HepG2 (cell line): ENCODE measurements around the gene SLC19A1. TPM values are rescaled to one million over a fixed set of nuclear protein-coding genes. Genes with fewer than 3 reads are reported as not detected.

Experiments used
- ATAC-seq: fragments of 200-7000 bp; cut with Tn5 transposase; 3 replicates; pipeline ENCODE4 v1.9.1; 2020; ENCODE audit warnings: mild to moderate bottlenecking, moderate library complexity
- BruUV-seq: library from RNA; stranded (reverse); fragments of 400-500 nt; replicated peaks from 2 replicates; lab custom pipeline; 2021; lab: Mats Ljungman, UMichigan
- CTCF ChIA-PET: fragments of 300-600 bp; formaldehyde crosslinking; extraction: SDS; loops from one replicate; lab custom pipeline; 2021; ENCODE audit warnings: low total read pairs, inconsistent platforms, low intra/inter-chr PET ratio; lab: Yijun Ruan, JAX
- POLR2A ChIA-PET: fragments of 350-600 bp; sonication (Branson Sonifier 250); formaldehyde crosslinking; loops from one replicate; lab custom pipeline; 2020; ENCODE audit warnings: antibody characterized with exemption, inconsistent platforms; lab: Yijun Ruan, JAX
- DNase-seq: peaks from one replicate; pipeline ENCODE4 v3.0.0-alpha.2; 2015; ENCODE audit warnings: low spot score
- FAIRE-seq: peaks from 3 replicates; lab custom pipeline; 2011; peaks lifted over from hg19 to GRCh38; lab: Jason Lieb, UNC
- H2AFZ ChIP-seq: one replicate; pipeline ENCODE4 v1.6.1; 2011; ENCODE audit warnings: low read length, inconsistent platforms
- H3K27ac ChIP-seq: fragments of 300-600 bp; 3 replicates; pipeline ENCODE4 v1.8.0; 2011; ENCODE audit warnings: mixed run types, mild to moderate bottlenecking, mixed read lengths, low read length, inconsistent platforms; ENCODE audit not compliant: insufficient read depth; ENCODE audit errors: extremely low read length
- H3K27me3 ChIP-seq, 2 experiments: fragments of 200-600 bp in 1 of 2; 2 replicates in 1 of 2; 3 replicates in 1 of 2; pipeline versions ENCODE4 v1.6.0 to v1.8.0; 2011; ENCODE audit warnings: low read length in 2 of 2, mild to moderate bottlenecking in 2 of 2, moderate library complexity in 2 of 2, inconsistent platforms in 1 of 2; ENCODE audit not compliant: insufficient read depth in 2 of 2, control insufficient read depth in 1 of 2
- H3K36me3 ChIP-seq, 2 experiments: fragments of 200-600 bp in 1 of 2; replicated peaks in 1 of 2; 2 replicates in 1 of 2; 3 replicates in 1 of 2; pipeline versions ENCODE4 v1.5.1 to v1.8.0; 2011; ENCODE audit warnings: low read length in 2 of 2, inconsistent platforms in 1 of 2; ENCODE audit not compliant: insufficient read depth in 2 of 2, control insufficient read depth in 1 of 2
- H3K4me1 ChIP-seq: 2 replicates; pipeline ENCODE4 v1.5.1; 2012; ENCODE audit warnings: low read length, inconsistent platforms; ENCODE audit not compliant: insufficient read depth
- H3K4me2 ChIP-seq: 2 replicates; pipeline ENCODE4 v1.6.0; 2011; ENCODE audit warnings: low read depth, low read length, inconsistent platforms
- H3K4me3 ChIP-seq, 3 experiments: fragments of 200-600 bp in 1 of 3; sonication (generic), shearing (Covaris generic) in 1 of 3; replicated peaks in 1 of 3; 2 replicates each; pipeline ENCODE4 v1.5.1; 2011 to 2016; ENCODE audit warnings: low read length in 3 of 3, inconsistent platforms in 2 of 3, low read depth in 2 of 3, mild to moderate bottlenecking in 2 of 3, control low read depth in 1 of 3, mixed read lengths in 1 of 3; ENCODE audit not compliant: insufficient read depth in 1 of 3
- H3K79me2 ChIP-seq: one replicate; pipeline ENCODE4 v1.6.1; 2011; ENCODE audit warnings: low read length, inconsistent platforms; ENCODE audit not compliant: insufficient read depth
- H3K9ac ChIP-seq: 2 replicates; pipeline ENCODE4 v1.6.0; 2011; ENCODE audit warnings: mild to moderate bottlenecking, low read depth, low read length, inconsistent platforms; ENCODE audit not compliant: insufficient read depth
- H3K9me3 ChIP-seq: 2 replicates; pipeline ENCODE4 v1.5.1; 2012; ENCODE audit warnings: mild to moderate bottlenecking, low read length
- H4K20me1 ChIP-seq: 2 replicates; pipeline ENCODE4 v1.6.0; 2011; ENCODE audit warnings: inconsistent platforms, mild to moderate bottlenecking, low read length, moderate library complexity; ENCODE audit not compliant: insufficient read depth
- CSRNP2 ChIP-seq: sonication (generic); formaldehyde crosslinking; conservative IDR thresholded peaks from 2 replicates; pipeline ENCODE4 v1.8.0; 2022; ENCODE audit warnings: low read depth, missing genetic modification reagents
- MAFG ChIP-seq: sonication (generic); formaldehyde crosslinking; IDR thresholded peaks from 2 replicates; pipeline ENCODE4 v1.5.1; 2020; ENCODE audit warnings: mild to moderate bottlenecking, missing genetic modification reagents
- MATR3 ChIP-seq: sonication (generic); formaldehyde crosslinking; IDR thresholded peaks from 2 replicates; pipeline ENCODE4 v1.4.0; 2020; ENCODE audit warnings: missing genetic modification reagents
- RORA ChIP-seq: sonication (generic); formaldehyde crosslinking; IDR thresholded peaks from 2 replicates; pipeline ENCODE4 v1.5.0; 2020; ENCODE audit warnings: mild to moderate bottlenecking, missing genetic modification reagents, moderate library complexity
- SIX1 ChIP-seq: sonication (generic); formaldehyde crosslinking; IDR thresholded peaks from 2 replicates; pipeline ENCODE4 v1.4.0; 2020; ENCODE audit warnings: missing genetic modification reagents, borderline replicate concordance
- TBX2 ChIP-seq: sonication (generic); formaldehyde crosslinking; IDR thresholded peaks from 2 replicates; pipeline ENCODE4 v1.5.0; 2020; ENCODE audit warnings: missing genetic modification reagents, mild to moderate bottlenecking, borderline replicate concordance
- TOE1 ChIP-seq: sonication (generic); formaldehyde crosslinking; IDR thresholded peaks from 2 replicates; pipeline ENCODE4 v1.4.0; 2020; ENCODE audit warnings: mild to moderate bottlenecking, missing genetic modification reagents
- ZBTB26 ChIP-seq: IDR thresholded peaks from 2 replicates; pipeline ENCODE4 v1.6.1; 2016; ENCODE audit warnings: missing compliant biosample characterization, missing genetic modification reagents, borderline replicate concordance
- ZNF460 ChIP-seq: sonication (generic); formaldehyde crosslinking; IDR thresholded peaks from 2 replicates; pipeline ENCODE4 v1.5.1; 2020; ENCODE audit warnings: missing genetic modification reagents, mild to moderate bottlenecking, borderline replicate concordance
- ZNF550 ChIP-seq: sonication (generic); formaldehyde crosslinking; IDR thresholded peaks from 2 replicates; pipeline ENCODE4 v1.4.0; 2020; ENCODE audit warnings: mild to moderate bottlenecking, missing genetic modification reagents, borderline replicate concordance
- WGBS: methylation state at CpG from one replicate; pipeline ENCODE4 v1.1.6; 2017; ENCODE audit warnings: low lambda C conversion rate; 5-methylcytosine and 5-hydroxymethylcytosine counted together
- in situ Hi-C: cut with HindIII; loops from 2 replicates; pipeline ENCODE4 v1.10.0; 2017; ENCODE audit warnings: low pct_unique_long_range_greater_than_20kb; ENCODE audit not compliant: extremely low pct_ligation_motif_present
- intact Hi-C: fragments of 100-400 bp; cut with micrococcal nuclease; formaldehyde crosslinking; loops from one replicate; pipeline ENCODE4 v1.10.0; 2022; ENCODE audit not compliant: unreplicated experiment
- polyA plus RNA-seq, 8 experiments: library from polyadenylated mRNA; depleted of rRNA in 3 of 8; stranded (reverse) in 7 of 8; unstranded in 1 of 8; fragments of >200 nt; fragmentation: Illumina TruSeq in 4 of 8; extraction: Trizol in 4 of 8; gene quantifications; 2 replicates each; pipeline versions ENCODE4 v1.2.1 to v1.2.3, GENCODE V29; 2011 to 2016; ENCODE audit warnings: low read depth in 4 of 8, missing spikeins in 1 of 8, mixed read lengths in 1 of 8; ENCODE audit not compliant: insufficient read depth in 1 of 8
- total RNA-seq, 5 experiments: library from RNA; depleted of rRNA; stranded (reverse); fragments of >200 nt; fragmentation: Illumina TruSeq; extraction: Trizol; gene quantifications; 2 replicates each; pipeline ENCODE4 v1.2.3, GENCODE V29; 2016; ENCODE audit warnings: low read depth in 1 of 5
- TF ChIP-seq, protein P1 (sequence below): sonication (generic); formaldehyde crosslinking; IDR thresholded peaks from 2 replicates; pipeline ENCODE4 v1.4.0; 2020; ENCODE audit warnings: missing genetic modification reagents, borderline replicate concordance

SLC19A1 gene
- total and polyA plus RNA-seq, 2 of the 13 experiments (the other 11 are each of a cell fraction or from before 2014, with no cell fraction given): 21.8 to 23.0 TPM

DNA sequence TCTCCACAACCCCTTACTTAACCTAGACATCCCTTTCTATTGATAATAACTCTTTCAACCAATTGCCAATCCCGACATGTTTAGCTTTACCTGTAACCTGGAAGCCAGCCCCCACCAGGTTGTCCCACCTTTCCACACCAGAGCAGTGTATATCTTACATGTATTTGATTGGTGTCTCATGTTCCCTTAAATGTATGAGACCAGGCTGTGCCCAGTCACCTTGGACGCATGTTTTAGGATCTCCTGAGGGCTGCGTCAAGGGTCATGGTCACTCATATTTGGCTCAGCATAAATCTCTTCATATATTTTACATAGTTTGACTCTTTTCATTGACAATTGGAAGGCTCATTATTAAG lies 5.3 kb upstream of the SLC19A1 start (continued):
- TF ChIP-seq MATR3 (CRISPR knock-in tag) (no peak), TBX2 (CRISPR knock-in tag) (no peak)

GRCh38 chr21:45546636-45547544 lies 4.7 kb upstream of the SLC19A1 start:
- ChIA-PET CTCF (no interaction called here), POLR2A (interaction anchor here (1.9 kb wide), 1 partner anchor 22 kb away, joined by 5 read pairs; no protein-coding TSS in a partner anchor)
- DNase-seq: no peak
- Histone ChIP-seq H3K4me1 (peaks cover 52% of the 10 kb centered on the region), H3K36me3 (no peaks in the 10 kb centered on the region), H3K27me3 (peaks cover 6 to 55% of the 10 kb centered on the region in 2 experiments), H2AFZ (no peak overlapping the region), H4K20me1 (no peaks in the 10 kb centered on the region), H3K4me2 (no peak overlapping the region), H3K4me3 (no peak overlapping the region), H3K9ac (no peak overlapping the region), H3K27ac (no peak overlapping the region), H3K79me2 (no peaks in the 10 kb centered on the region), H3K9me3 (no peaks in the 10 kb centered on the region)
- FAIRE-seq: no peak
- WGBS: 57% methylated on average over 15 of the region's 16 CpGs
- TF ChIP-seq ZNF460: no peak
- TF ChIP-seq ZNF550 (CRISPR knock-in tag): no peak
- no peak for TF ChIP-seq RORA (CRISPR knock-in tag)
- TF ChIP-seq, protein P1, sequence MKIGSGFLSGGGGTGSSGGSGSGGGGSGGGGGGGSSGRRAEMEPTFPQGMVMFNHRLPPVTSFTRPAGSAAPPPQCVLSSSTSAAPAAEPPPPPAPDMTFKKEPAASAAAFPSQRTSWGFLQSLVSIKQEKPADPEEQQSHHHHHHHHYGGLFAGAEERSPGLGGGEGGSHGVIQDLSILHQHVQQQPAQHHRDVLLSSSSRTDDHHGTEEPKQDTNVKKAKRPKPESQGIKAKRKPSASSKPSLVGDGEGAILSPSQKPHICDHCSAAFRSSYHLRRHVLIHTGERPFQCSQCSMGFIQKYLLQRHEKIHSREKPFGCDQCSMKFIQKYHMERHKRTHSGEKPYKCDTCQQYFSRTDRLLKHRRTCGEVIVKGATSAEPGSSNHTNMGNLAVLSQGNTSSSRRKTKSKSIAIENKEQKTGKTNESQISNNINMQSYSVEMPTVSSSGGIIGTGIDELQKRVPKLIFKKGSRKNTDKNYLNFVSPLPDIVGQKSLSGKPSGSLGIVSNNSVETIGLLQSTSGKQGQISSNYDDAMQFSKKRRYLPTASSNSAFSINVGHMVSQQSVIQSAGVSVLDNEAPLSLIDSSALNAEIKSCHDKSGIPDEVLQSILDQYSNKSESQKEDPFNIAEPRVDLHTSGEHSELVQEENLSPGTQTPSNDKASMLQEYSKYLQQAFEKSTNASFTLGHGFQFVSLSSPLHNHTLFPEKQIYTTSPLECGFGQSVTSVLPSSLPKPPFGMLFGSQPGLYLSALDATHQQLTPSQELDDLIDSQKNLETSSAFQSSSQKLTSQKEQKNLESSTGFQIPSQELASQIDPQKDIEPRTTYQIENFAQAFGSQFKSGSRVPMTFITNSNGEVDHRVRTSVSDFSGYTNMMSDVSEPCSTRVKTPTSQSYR (CRISPR knock-in tag): no peak
- TF ChIP-seq SIX1 (CRISPR knock-in tag): no peak
- TF ChIP-seq CSRNP2 (CRISPR knock-in tag): no peak
- TF ChIP-seq ZBTB26: no peak
- TF ChIP-seq MAFG (CRISPR knock-in tag): no peak
- TF ChIP-seq TOE1 (CRISPR knock-in tag): no peak
- no TSS peak for BruUV-seq
- ATAC-seq: no peak
- in situ Hi-C loops (no loop called here), intact Hi-C loops (no loop called here)
